Stimulated activated CD8-positive, alpha-beta memory T cell treated with anti-CD3 and anti-CD28 coated beads, Interleukin-7, amount 100 ng/mL, for 24 hours (primary cell): Measurements from ENCODE around the gene AMMECR1L.
A peak's percentile ranks its signal among the peaks of the same experiment; 100 is the strongest.
"Not testable (repeated sequence)": the region's sequence is repeated elsewhere in the genome, so short reads cannot be mapped to it uniquely, and the experiment has no call there.

ENCODE experiments used
- DNase-seq: peaks from one replicate; pipeline ENCODE4 v3.0.0-alpha.2; 2020; ENCODE audit warnings: low read depth

Gene AMMECR1L

GRCh38 chr2:127841466-127842178 is 44.1 kb downstream of the AMMECR1L start:
- DNase-seq, result no peak

- no peak for DNase-seq
Observed at GRCh38 chr2:127840893-127841292, 44.9 kb downstream of the AMMECR1L start.

- no peak for DNase-seq
Observed at GRCh38 chr2:127834951-127835350, 50.8 kb downstream of the AMMECR1L start.

- peak; percentile 13 for DNase-seq
Observed at GRCh38 chr2:127829845-127830246, 55.9 kb downstream of the AMMECR1L start.

GRCh38 chr2:127826708-127827107 is 59.0 kb downstream of the AMMECR1L start:
- not testable (repeated sequence) for DNase-seq

GRCh38 chr2:127826047-127826446 is 59.7 kb downstream of the AMMECR1L start:
- no peak for DNase-seq

GRCh38 chr2:127820080-127820668 is 65.6 kb downstream of the AMMECR1L start:
- DNase-seq, result no peak

GRCh38 chr2:127818794-127819425 is 66.8 kb downstream of the AMMECR1L start:
- DNase-seq, result no peak

GRCh38 chr2:127818241-127818640 is 67.5 kb downstream of the AMMECR1L start:
- DNase-seq, result no peak

GRCh38 chr2:127814677-127815076 is 71.1 kb downstream of the AMMECR1L start:
- no peak for DNase-seq

GRCh38 chr2:127812441-127812840 is 73.3 kb downstream of the AMMECR1L start:
- not testable (repeated sequence) for DNase-seq
